Endothelial cell of umbilical vein (primary cell): ENCODE results near the gene MGAT4A. TPM values are rescaled to one million over a fixed set of nuclear protein-coding genes. Genes with fewer than 3 reads are reported as not detected.

Source experiments
- BruUV-seq: library from RNA; stranded (reverse); fragments of 400-500 nt; replicated peaks from 2 replicates; lab custom pipeline; 2021; lab: Mats Ljungman, UMichigan
- CTCF ChIA-PET: fragments of 300-600, 350-600 bp; sonication (Branson Sonifier 250); formaldehyde crosslinking; loops from one replicate; lab custom pipeline; 2021; ENCODE audit warnings: antibody characterized with exemption, inconsistent platforms; lab: Charles Lee
- POLR2A ChIA-PET: fragments of 300-600, 350-600 bp; sonication (Branson Sonifier 250); formaldehyde crosslinking; loops from one replicate; lab custom pipeline; 2021; ENCODE audit warnings: antibody characterized with exemption, inconsistent platforms; lab: Charles Lee
- DNase-seq: peaks from one replicate; pipeline ENCODE4 v3.0.0-alpha.2; 2011; ENCODE audit warnings: low read depth, low spot score
- FAIRE-seq: peaks from 2 replicates; lab custom pipeline; 2011; peaks lifted over from hg19 to GRCh38; lab: Jason Lieb, UNC
- H2AFZ ChIP-seq: 2 replicates; pipeline ENCODE4 v1.6.0; 2012; ENCODE audit warnings: low read depth, low read length, control low read depth, inconsistent platforms
- H3K27ac ChIP-seq: 2 replicates; pipeline ENCODE4 v1.5.1; 2011; ENCODE audit warnings: low read depth, mild to moderate bottlenecking, control low read depth, low read length, moderate library complexity; ENCODE audit not compliant: insufficient read depth
- H3K27me3 ChIP-seq, 2 experiments: 2 replicates each; pipeline versions ENCODE4 v1.6.0 to v1.6.1; 2011; ENCODE audit warnings: low read length in 2 of 2, mixed read lengths in 1 of 2; ENCODE audit not compliant: control insufficient read depth in 2 of 2, insufficient read depth in 2 of 2
- H3K36me3 ChIP-seq, 2 experiments: 2 replicates in 1 of 2; 3 replicates in 1 of 2; pipeline ENCODE4 v1.5.1; 2011; ENCODE audit warnings: low read length in 2 of 2, mild to moderate bottlenecking in 1 of 2, moderate library complexity in 1 of 2; ENCODE audit not compliant: control insufficient read depth in 2 of 2, insufficient read depth in 2 of 2; ENCODE audit errors: extremely low read depth in 1 of 2
- H3K4me1 ChIP-seq: 3 replicates; pipeline ENCODE4 v1.5.1; 2011; ENCODE audit warnings: mild to moderate bottlenecking, low read length; ENCODE audit not compliant: control insufficient read depth, insufficient read depth; ENCODE audit errors: extremely low read depth
- H3K4me2 ChIP-seq: 2 replicates; pipeline ENCODE4 v1.6.1; 2011; ENCODE audit warnings: low read length, control low read depth, mixed read lengths; ENCODE audit not compliant: insufficient read depth
- H3K4me3 ChIP-seq, 3 experiments: fragments of 200-600 bp in 1 of 3; sonication (generic), shearing (Covaris generic) in 1 of 3; replicated peaks in 1 of 3; 2 replicates each; pipeline ENCODE4 v1.5.1; 2011 to 2016; ENCODE audit warnings: control low read depth in 3 of 3, low read length in 3 of 3, mild to moderate bottlenecking in 2 of 3, inconsistent platforms in 1 of 3, low read depth in 1 of 3, moderate library complexity in 1 of 3; ENCODE audit not compliant: insufficient read depth in 1 of 3
- H3K79me2 ChIP-seq: 2 replicates; pipeline ENCODE4 v1.6.0; 2012; ENCODE audit warnings: low read length, inconsistent platforms; ENCODE audit not compliant: control insufficient read depth, insufficient read depth
- H3K9ac ChIP-seq: replicated peaks from 2 replicates; pipeline ENCODE3; 2011; ENCODE audit warnings: low read length, control low read depth; ENCODE audit not compliant: insufficient read depth; ENCODE audit errors: extremely low read depth
- H3K9me1 ChIP-seq: replicated peaks from 3 replicates; pipeline ENCODE4 v1.6.0; 2011; ENCODE audit warnings: mild to moderate bottlenecking, low read length; ENCODE audit not compliant: control insufficient read depth, insufficient read depth; ENCODE audit errors: extremely low read depth
- H3K9me3 ChIP-seq: replicated peaks from 2 replicates; pipeline ENCODE4 v1.5.1; 2012; ENCODE audit warnings: low read length, inconsistent platforms; ENCODE audit not compliant: control insufficient read depth, insufficient read depth
- H4K20me1 ChIP-seq: replicated peaks from 2 replicates; pipeline ENCODE3; 2011; ENCODE audit warnings: mild to moderate bottlenecking, low read length; ENCODE audit not compliant: control insufficient read depth, insufficient read depth; ENCODE audit errors: extremely low read depth
- CTCF ChIP-seq, 2 donors: IDR thresholded peaks; 1 replicate in 1 of 2; 2 replicates in 1 of 2; pipeline ENCODE4 v1.5.1; 2011; ENCODE audit warnings: low read length in 2 of 2, mild to moderate bottlenecking in 2 of 2, moderate library complexity in 2 of 2, control low read depth in 1 of 2, inconsistent platforms in 1 of 2, low read depth in 1 of 2; ENCODE audit not compliant: insufficient read depth in 1 of 2; ENCODE audit errors: extremely low read depth in 1 of 2
- EZH2 ChIP-seq: IDR thresholded peaks from 2 replicates; pipeline ENCODE4 v1.6.1; 2012; ENCODE audit warnings: borderline replicate concordance, low read depth, mild to moderate bottlenecking, moderate library complexity, low read length, inconsistent platforms; ENCODE audit not compliant: severe bottlenecking
- FOS ChIP-seq: IDR thresholded peaks from 2 replicates; pipeline ENCODE4 v1.6.1; 2011; ENCODE audit warnings: mild to moderate bottlenecking, low read length, moderate library complexity, borderline replicate concordance; ENCODE audit not compliant: insufficient read depth
- GATA2 ChIP-seq: IDR thresholded peaks from 2 replicates; pipeline ENCODE4 v1.7.0; 2011; ENCODE audit warnings: low read depth, mild to moderate bottlenecking, moderate library complexity, mixed read lengths, low read length; ENCODE audit not compliant: insufficient read length, insufficient read depth
- JUN ChIP-seq: IDR thresholded peaks from 2 replicates; pipeline ENCODE4 v1.6.1; 2011; ENCODE audit warnings: borderline replicate concordance, low read depth; ENCODE audit not compliant: insufficient read length, insufficient read depth
- MAX ChIP-seq: IDR thresholded peaks from 2 replicates; pipeline ENCODE4 v1.6.1; 2011; ENCODE audit not compliant: insufficient read depth, insufficient read length
- MYC ChIP-seq: IDR thresholded peaks from one replicate; pipeline ENCODE4 v1.6.1; 2011; ENCODE audit warnings: mild to moderate bottlenecking, low read depth, low read length
- POLR2A ChIP-seq: IDR thresholded peaks from 2 replicates; pipeline ENCODE4 v1.6.1; 2012; ENCODE audit warnings: low read depth, mild to moderate bottlenecking, control low read depth, low read length
- POLR2AphosphoS5 ChIP-seq: IDR thresholded peaks from 2 replicates; pipeline ENCODE4 v1.6.1; 2012; ENCODE audit warnings: low read depth, mild to moderate bottlenecking, control low read depth, low read length, moderate library complexity; ENCODE audit not compliant: insufficient read depth
- dilution Hi-C: fragments of 300-500 bp; cut with MboI; formaldehyde crosslinking; loops from one replicate; pipeline ENCODE4 v1.15.0; 2019; ENCODE audit warnings: low sequenced_read_pairs; ENCODE audit not compliant: extremely low pct_ligation_motif_present
- intact Hi-C: fragments of 100-400 bp; cut with micrococcal nuclease; formaldehyde crosslinking; loops from one replicate; pipeline ENCODE4 v1.10.0; 2022
- polyA plus RNA-seq, 4 experiments: library from polyadenylated mRNA; depleted of rRNA in 3 of 4; stranded (reverse) in 3 of 4; unstranded in 1 of 4; fragments of >200 nt; gene quantifications; 2 replicates each; pipeline versions ENCODE4 v1.2.1 to v1.2.3, GENCODE V29; 2011 to 2012; ENCODE audit warnings: missing spikeins in 1 of 4
- total RNA-seq: library from RNA; stranded (reverse); gene quantifications from 2 replicates; pipeline ENCODE4 v1.2.3, GENCODE V29; 2021

The MGAT4A gene
- total and polyA plus RNA-seq, 2 donors (not counting 3 experiments of a cell fraction or from before 2014, with no cell fraction given) = 9.2 to 42.2 TPM

GRCh38 chr2:98583816-98584618 is 146.9 kb downstream of the MGAT4A start:
- no peak overlapping the region for H3K4me3 ChIP-seq
- FAIRE-seq (no peak), DNase-seq (no peak)
- H3K4me1 ChIP-seq = no peaks in the 10 kb centered on the region
- no peaks in the 10 kb centered on the region for H4K20me1 ChIP-seq
- peaks cover 0 to 8% of the 10 kb centered on the region in 2 experiments for H3K36me3 ChIP-seq
- H3K27ac ChIP-seq = no peak overlapping the region
- H2AFZ ChIP-seq = no peak overlapping the region
- BruUV-seq = no TSS peak
- CTCF ChIA-PET = interaction anchor here (1.3 kb wide), 1 partner anchor 15 kb away, joined by 4 read pairs; no protein-coding TSS in a partner anchor
- H3K9me1 ChIP-seq = no peaks in the 10 kb centered on the region
- POLR2A ChIA-PET = no interaction called here
- H3K27me3 ChIP-seq = no peaks in the 10 kb centered on the region
- dilution Hi-C loops = no loop called here
- H3K79me2 ChIP-seq = no peaks in the 10 kb centered on the region
- H3K9me3 ChIP-seq = no peaks in the 10 kb centered on the region
- no peak overlapping the region for H3K9ac ChIP-seq
- no peak for TF ChIP-seq POLR2A
- no peak for TF ChIP-seq EZH2
- no peak for TF ChIP-seq FOS
- TF ChIP-seq CTCF (IDR thresholded peaks at IDR 0.05; ENCODE audit: extremely low read depth in 1 of 2, insufficient read depth in 1 of 2, low read depth in 1 of 2, low read length in 2 of 2) = no peak
- no peak for TF ChIP-seq POLR2AphosphoS5
- no peak for TF ChIP-seq JUN
- no peak for TF ChIP-seq MYC
- TF ChIP-seq MAX = no peak
- no peak for TF ChIP-seq GATA2
- H3K4me2 ChIP-seq = no peak overlapping the region
- intact Hi-C loops = no loop called here
